ENCODE results near the gene NGLY1. TPM values are rescaled to one million over a fixed set of nuclear protein-coding genes. Genes with fewer than 3 reads are reported as not detected.

NGLY1 gene
- total and polyA plus RNA-seq, 2 donors (not counting 1 experiment from before 2014, with no cell fraction given), result 11.6 to 34.0 TPM

- Histone ChIP-seq H3K4me2 (ENCODE audit: extremely low read depth, insufficient read depth, low read length) (no peak overlapping the region), H3K36me3 (ENCODE audit: control insufficient read depth, insufficient read depth, low read length) (no peaks in the 10 kb centered on the region), H4K20me1 (ENCODE audit: control insufficient read depth, extremely low read depth, insufficient read depth, low read length) (no peaks in the 10 kb centered on the region), H3K27me3 (ENCODE audit: control insufficient read depth, insufficient read depth, low read length) (peaks cover 3% of the 10 kb centered on the region), H2AFZ (ENCODE audit: low read length) (no peak overlapping the region), H3K9me3 (ENCODE audit: control insufficient read depth, insufficient read depth, low read depth, low read length) (no peaks in the 10 kb centered on the region), H3K4me1 (ENCODE audit: control insufficient read depth, extremely low read depth, insufficient read depth, low read length) (no peaks in the 10 kb centered on the region), H3K4me3 (replicated peaks in 1 of 4; ENCODE audit: control extremely low read depth in 1 of 4, insufficient read depth in 1 of 4, low read depth in 3 of 4, low read length in 4 of 4) (no peak overlapping the region), H3K9ac (ENCODE audit: insufficient read depth, low read length) (no peak overlapping the region), H3K27ac (ENCODE audit: insufficient read depth, low read length) (no peak overlapping the region), H3K79me2 (ENCODE audit: control insufficient read depth, insufficient read depth, low read length) (no peaks in the 10 kb centered on the region)
- TF ChIP-seq EZH2 (IDR thresholded peaks at IDR 0.05; ENCODE audit: low read length, missing control alignments), result no peak
- TF ChIP-seq, protein P1, sequence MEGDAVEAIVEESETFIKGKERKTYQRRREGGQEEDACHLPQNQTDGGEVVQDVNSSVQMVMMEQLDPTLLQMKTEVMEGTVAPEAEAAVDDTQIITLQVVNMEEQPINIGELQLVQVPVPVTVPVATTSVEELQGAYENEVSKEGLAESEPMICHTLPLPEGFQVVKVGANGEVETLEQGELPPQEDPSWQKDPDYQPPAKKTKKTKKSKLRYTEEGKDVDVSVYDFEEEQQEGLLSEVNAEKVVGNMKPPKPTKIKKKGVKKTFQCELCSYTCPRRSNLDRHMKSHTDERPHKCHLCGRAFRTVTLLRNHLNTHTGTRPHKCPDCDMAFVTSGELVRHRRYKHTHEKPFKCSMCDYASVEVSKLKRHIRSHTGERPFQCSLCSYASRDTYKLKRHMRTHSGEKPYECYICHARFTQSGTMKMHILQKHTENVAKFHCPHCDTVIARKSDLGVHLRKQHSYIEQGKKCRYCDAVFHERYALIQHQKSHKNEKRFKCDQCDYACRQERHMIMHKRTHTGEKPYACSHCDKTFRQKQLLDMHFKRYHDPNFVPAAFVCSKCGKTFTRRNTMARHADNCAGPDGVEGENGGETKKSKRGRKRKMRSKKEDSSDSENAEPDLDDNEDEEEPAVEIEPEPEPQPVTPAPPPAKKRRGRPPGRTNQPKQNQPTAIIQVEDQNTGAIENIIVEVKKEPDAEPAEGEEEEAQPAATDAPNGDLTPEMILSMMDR (conservative IDR thresholded peaks at IDR 0.05 in 1 of 2, IDR thresholded peaks at IDR 0.05 in 1 of 2; ENCODE audit: low read depth in 1 of 2, low read length in 2 of 2), result no peak
- no peak for DNase-seq (ENCODE audit: low read depth in 2 of 2)
Observed at GRCh38 chr3:25812644-25813043, 29.4 kb upstream of the NGLY1 start.

- no peak for TF ChIP-seq EZH2 (IDR thresholded peaks at IDR 0.05; ENCODE audit: low read length, missing control alignments)
- TF ChIP-seq, protein P1 (conservative IDR thresholded peaks at IDR 0.05 in 1 of 2, IDR thresholded peaks at IDR 0.05 in 1 of 2; ENCODE audit: low read depth in 1 of 2, low read length in 2 of 2), result no peak
- no peaks in the 10 kb centered on the region for H3K4me1 ChIP-seq (ENCODE audit: control insufficient read depth, extremely low read depth, insufficient read depth, low read length)
- H2AFZ ChIP-seq (ENCODE audit: low read length), result no peak overlapping the region
- no peaks in the 10 kb centered on the region for H3K36me3 ChIP-seq (ENCODE audit: control insufficient read depth, insufficient read depth, low read length)
- no peaks in the 10 kb centered on the region for H3K9me3 ChIP-seq (ENCODE audit: control insufficient read depth, insufficient read depth, low read depth, low read length)
- no peak overlapping the region for H3K4me2 ChIP-seq (ENCODE audit: extremely low read depth, insufficient read depth, low read length)
- H3K79me2 ChIP-seq (ENCODE audit: control insufficient read depth, insufficient read depth, low read length), result no peaks in the 10 kb centered on the region
- H3K4me3 ChIP-seq (replicated peaks in 1 of 4; ENCODE audit: control extremely low read depth in 1 of 4, insufficient read depth in 1 of 4, low read depth in 3 of 4, low read length in 4 of 4), result no peak overlapping the region
- no peak overlapping the region for H3K27ac ChIP-seq (ENCODE audit: insufficient read depth, low read length)
- H3K9ac ChIP-seq (ENCODE audit: insufficient read depth, low read length), result no peak overlapping the region
- no peak for DNase-seq (ENCODE audit: low read depth in 2 of 2)
- no peaks in the 10 kb centered on the region for H4K20me1 ChIP-seq (ENCODE audit: control insufficient read depth, extremely low read depth, insufficient read depth, low read length)
- no peaks in the 10 kb centered on the region for H3K27me3 ChIP-seq (ENCODE audit: control insufficient read depth, insufficient read depth, low read length)
Observed at GRCh38 chr3:25804676-25805075, 21.4 kb upstream of the NGLY1 start.

- Histone ChIP-seq H3K4me3 (replicated peaks in 1 of 4; ENCODE audit: control extremely low read depth in 1 of 4, insufficient read depth in 1 of 4, low read depth in 3 of 4, low read length in 4 of 4) (no peak overlapping the region), H3K9me3 (ENCODE audit: control insufficient read depth, insufficient read depth, low read depth, low read length) (no peaks in the 10 kb centered on the region), H4K20me1 (ENCODE audit: control insufficient read depth, extremely low read depth, insufficient read depth, low read length) (no peaks in the 10 kb centered on the region), H3K9ac (ENCODE audit: insufficient read depth, low read length) (no peak overlapping the region), H2AFZ (ENCODE audit: low read length) (no peak overlapping the region), H3K4me2 (ENCODE audit: extremely low read depth, insufficient read depth, low read length) (no peak overlapping the region), H3K27ac (ENCODE audit: insufficient read depth, low read length) (no peak overlapping the region), H3K27me3 (ENCODE audit: control insufficient read depth, insufficient read depth, low read length) (no peaks in the 10 kb centered on the region), H3K36me3 (ENCODE audit: control insufficient read depth, insufficient read depth, low read length) (no peaks in the 10 kb centered on the region), H3K79me2 (ENCODE audit: control insufficient read depth, insufficient read depth, low read length) (no peaks in the 10 kb centered on the region), H3K4me1 (ENCODE audit: control insufficient read depth, extremely low read depth, insufficient read depth, low read length) (no peaks in the 10 kb centered on the region)
- no peak for DNase-seq (ENCODE audit: low read depth in 2 of 2)
- TF ChIP-seq EZH2 (IDR thresholded peaks at IDR 0.05; ENCODE audit: low read length, missing control alignments), result no peak
- TF ChIP-seq, protein P1 (conservative IDR thresholded peaks at IDR 0.05 in 1 of 2, IDR thresholded peaks at IDR 0.05 in 1 of 2; ENCODE audit: low read depth in 1 of 2, low read length in 2 of 2), result no peak
Observed at GRCh38 chr3:25803833-25804232, 20.6 kb upstream of the NGLY1 start.

Data from fibroblast of lung (primary cell).